IPS-18a (cell line): ENCODE results near the gene GID4.

Experiments
- H3K27ac ChIP-seq: one replicate; pipeline ENCODE4 v1.5.1; 2013; ENCODE audit warnings: low read length
- H3K27me3 ChIP-seq: one replicate; pipeline ENCODE4 v1.6.1; 2013; ENCODE audit warnings: mild to moderate bottlenecking, low read length; ENCODE audit not compliant: control insufficient read depth, insufficient read depth
- H3K36me3 ChIP-seq: one replicate; pipeline ENCODE4 v1.6.1; 2013; ENCODE audit warnings: low read depth, low read length; ENCODE audit not compliant: control insufficient read depth
- H3K4me1 ChIP-seq: one replicate; pipeline ENCODE4 v1.6.1; 2013; ENCODE audit warnings: low read depth, low read length; ENCODE audit not compliant: control insufficient read depth
- H3K4me3 ChIP-seq: one replicate; pipeline ENCODE4 v1.5.1; 2013; ENCODE audit warnings: low read length
- H3K9ac ChIP-seq: one replicate; pipeline ENCODE4 v1.6.1; 2013; ENCODE audit warnings: mild to moderate bottlenecking, low read length, moderate library complexity
- H3K9me3 ChIP-seq: one replicate; pipeline ENCODE4 v1.6.1; 2013; ENCODE audit warnings: low read depth, low read length; ENCODE audit not compliant: control insufficient read depth

The GID4 gene

GRCh38 chr17:18018411-18018921 lies 20.7 kb upstream of the GID4 start:
- peaks cover 4% of the 10 kb centered on the region for H3K4me1 ChIP-seq
- H3K9ac ChIP-seq: no peak overlapping the region
- H3K4me3 ChIP-seq: no peak overlapping the region
- no peaks in the 10 kb centered on the region for H3K27me3 ChIP-seq
- H3K27ac ChIP-seq: no peak overlapping the region
- no peaks in the 10 kb centered on the region for H3K36me3 ChIP-seq
- no peaks in the 10 kb centered on the region for H3K9me3 ChIP-seq

- Histone ChIP-seq H3K9ac (no peak overlapping the region), H3K9me3 (no peaks in the 10 kb centered on the region), H3K4me1 (peaks cover 4% of the 10 kb centered on the region), H3K27me3 (no peaks in the 10 kb centered on the region), H3K4me3 (no peak overlapping the region), H3K27ac (no peak overlapping the region), H3K36me3 (no peaks in the 10 kb centered on the region)
Observed at GRCh38 chr17:18019838-18020154, 19.4 kb upstream of the GID4 start.

GRCh38 chr17:18020971-18021370 lies 18.2 kb upstream of the GID4 start:
- Histone ChIP-seq H3K27me3 (no peaks in the 10 kb centered on the region), H3K4me3 (no peak overlapping the region), H3K9ac (no peak overlapping the region), H3K9me3 (no peaks in the 10 kb centered on the region), H3K36me3 (no peaks in the 10 kb centered on the region), H3K4me1 (peaks cover 4% of the 10 kb centered on the region), H3K27ac (no peak overlapping the region)

GRCh38 chr17:18021372-18021771 lies 17.8 kb upstream of the GID4 start:
- Histone ChIP-seq H3K4me3 (no peak overlapping the region), H3K36me3 (no peaks in the 10 kb centered on the region), H3K9ac (no peak overlapping the region), H3K27me3 (no peaks in the 10 kb centered on the region), H3K4me1 (peaks cover 4% of the 10 kb centered on the region), H3K9me3 (no peaks in the 10 kb centered on the region), H3K27ac (no peak overlapping the region)

- no peak overlapping the region for H3K27ac ChIP-seq
- H3K27me3 ChIP-seq: no peaks in the 10 kb centered on the region
- H3K36me3 ChIP-seq: no peaks in the 10 kb centered on the region
- no peak overlapping the region for H3K4me3 ChIP-seq
- no peaks in the 10 kb centered on the region for H3K4me1 ChIP-seq
- H3K9ac ChIP-seq: no peak overlapping the region
- H3K9me3 ChIP-seq: no peaks in the 10 kb centered on the region
Observed at GRCh38 chr17:18025241-18025944, 13.8 kb upstream of the GID4 start.

- Histone ChIP-seq H3K27me3 (no peaks in the 10 kb centered on the region), H3K27ac (no peak overlapping the region), H3K9ac (no peak overlapping the region), H3K9me3 (no peaks in the 10 kb centered on the region), H3K36me3 (no peaks in the 10 kb centered on the region), H3K4me3 (no peak overlapping the region), H3K4me1 (no peaks in the 10 kb centered on the region)
Observed at GRCh38 chr17:18025945-18026776, 13.0 kb upstream of the GID4 start.

- H3K9me3 ChIP-seq: no peaks in the 10 kb centered on the region
- H3K27ac ChIP-seq: no peak overlapping the region
- no peaks in the 10 kb centered on the region for H3K27me3 ChIP-seq
- H3K36me3 ChIP-seq: no peaks in the 10 kb centered on the region
- H3K4me3 ChIP-seq: no peak overlapping the region
- H3K9ac ChIP-seq: no peak overlapping the region
- no peaks in the 10 kb centered on the region for H3K4me1 ChIP-seq
Observed at GRCh38 chr17:18027280-18027679, 11.9 kb upstream of the GID4 start.

- H3K4me3 ChIP-seq: no peak overlapping the region
- no peak overlapping the region for H3K9ac ChIP-seq
- no peaks in the 10 kb centered on the region for H3K9me3 ChIP-seq
- H3K27ac ChIP-seq: no peak overlapping the region
- no peaks in the 10 kb centered on the region for H3K36me3 ChIP-seq
- no peaks in the 10 kb centered on the region for H3K4me1 ChIP-seq
- no peaks in the 10 kb centered on the region for H3K27me3 ChIP-seq
Observed at GRCh38 chr17:18028114-18028951, 10.9 kb upstream of the GID4 start.

GRCh38 chr17:18028952-18029540 lies 10.2 kb upstream of the GID4 start:
- Histone ChIP-seq H3K27me3 (no peaks in the 10 kb centered on the region), H3K27ac (no peak overlapping the region), H3K4me3 (no peak overlapping the region), H3K9ac (no peak overlapping the region), H3K4me1 (no peaks in the 10 kb centered on the region), H3K9me3 (no peaks in the 10 kb centered on the region), H3K36me3 (no peaks in the 10 kb centered on the region)

GRCh38 chr17:18031955-18032354 lies 7.3 kb upstream of the GID4 start:
- no peak overlapping the region for H3K27ac ChIP-seq
- H3K36me3 ChIP-seq: no peaks in the 10 kb centered on the region
- H3K27me3 ChIP-seq: no peaks in the 10 kb centered on the region
- H3K4me3 ChIP-seq: no peak overlapping the region
- H3K9me3 ChIP-seq: no peaks in the 10 kb centered on the region
- H3K4me1 ChIP-seq: no peaks in the 10 kb centered on the region
- H3K9ac ChIP-seq: no peak overlapping the region

GRCh38 chr17:18033442-18034099 lies 5.6 kb upstream of the GID4 start:
- peaks cover 5% of the 10 kb centered on the region for H3K4me1 ChIP-seq
- no peaks in the 10 kb centered on the region for H3K36me3 ChIP-seq
- H3K4me3 ChIP-seq: no peak overlapping the region
- peaks cover 10% of the 10 kb centered on the region for H3K27me3 ChIP-seq
- H3K9me3 ChIP-seq: no peaks in the 10 kb centered on the region
- H3K9ac ChIP-seq: no peak overlapping the region
- H3K27ac ChIP-seq: no peak overlapping the region
